Activated naive CD8-positive, alpha-beta T cell (primary cell): ENCODE data around the gene GGNBP2.
A peak's percentile ranks its signal among the peaks of the same experiment; 100 is the strongest.

Experiments used
- H3K27ac Mint-ChIP-seq: one replicate; pipeline ENCODE4 v1.8.0; 2021; ENCODE audit warnings: mixed read lengths
- H3K27me3 Mint-ChIP-seq: one replicate; pipeline ENCODE4 v1.8.0; 2021; ENCODE audit warnings: mixed read lengths
- H3K36me3 Mint-ChIP-seq: one replicate; pipeline ENCODE4 v1.8.0; 2021; ENCODE audit warnings: mixed read lengths
- H3K4me1 Mint-ChIP-seq: one replicate; pipeline ENCODE4 v1.8.0; 2021; ENCODE audit warnings: low read depth, mixed read lengths
- H3K4me3 Mint-ChIP-seq: one replicate; pipeline ENCODE4 v1.8.0; 2021; ENCODE audit warnings: mild to moderate bottlenecking, mixed read lengths
- H3K9me3 Mint-ChIP-seq: one replicate; pipeline ENCODE4 v1.8.0; 2021; ENCODE audit warnings: low read depth, mixed read lengths

The GGNBP2 gene

GRCh38 chr17:36578671-36579070, 34.0 kb downstream of the GGNBP2 start:
- Mint-ChIP-seq H3K4me1 (peaks cover 19% of the 10 kb centered on the region), H3K36me3 (peaks cover 2% of the 10 kb centered on the region), H3K9me3 (no peaks in the 10 kb centered on the region), H3K4me3 (no peak overlapping the region), H3K27me3 (no peaks in the 10 kb centered on the region), H3K27ac (peak overlapping the region; percentile 29)

- H3K4me3 Mint-ChIP-seq, result no peak overlapping the region
- H3K4me1 Mint-ChIP-seq, result peaks cover 2% of the 10 kb centered on the region
- no peak overlapping the region for H3K27ac Mint-ChIP-seq
- H3K27me3 Mint-ChIP-seq, result no peaks in the 10 kb centered on the region
- no peaks in the 10 kb centered on the region for H3K9me3 Mint-ChIP-seq
- peaks cover 2% of the 10 kb centered on the region for H3K36me3 Mint-ChIP-seq
These were observed 39.1 kb downstream of the GGNBP2 start for GRCh38 chr17:36583787-36584186.

GRCh38 chr17:36586138-36586537, 41.4 kb downstream of the GGNBP2 start:
- Mint-ChIP-seq H3K36me3 (no peaks in the 10 kb centered on the region), H3K4me1 (peaks cover 17% of the 10 kb centered on the region), H3K27me3 (no peaks in the 10 kb centered on the region), H3K9me3 (no peaks in the 10 kb centered on the region), H3K27ac (peak overlapping the region; percentile 70), H3K4me3 (no peak overlapping the region)

GRCh38 chr17:36590082-36590481, 45.4 kb downstream of the GGNBP2 start:
- H3K4me1 Mint-ChIP-seq, result peaks cover 34% of the 10 kb centered on the region
- no peaks in the 10 kb centered on the region for H3K27me3 Mint-ChIP-seq
- H3K27ac Mint-ChIP-seq, result peak overlapping the region; percentile 43
- H3K4me3 Mint-ChIP-seq, result no peak overlapping the region
- peaks cover 4% of the 10 kb centered on the region for H3K36me3 Mint-ChIP-seq
- no peaks in the 10 kb centered on the region for H3K9me3 Mint-ChIP-seq

- Mint-ChIP-seq H3K4me3 (peak within 1 kb of the TSS; percentile 80), H3K36me3 (peaks cover 8% of the 10 kb centered on the region), H3K9me3 (no peaks in the 10 kb centered on the region)
These were observed 47.0 kb downstream of the GGNBP2 start, which contains the start of gene DHRS11 for GRCh38 chr17:36591434-36592315. Gene DHRS11 (plus strand): TSS chr17:36591879. CDS start chr17:36592010, 131 bp downstream.

GRCh38 chr17:36592316-36592715, 47.6 kb downstream of the GGNBP2 start:
- Mint-ChIP-seq H3K27ac (no peak overlapping the region), H3K27me3 (no peaks in the 10 kb centered on the region), H3K36me3 (peaks cover 11% of the 10 kb centered on the region), H3K9me3 (no peaks in the 10 kb centered on the region), H3K4me1 (peaks cover 32% of the 10 kb centered on the region), H3K4me3 (peak overlapping the region; percentile 79)

More at GRCh38 chr17:36591434-36592315, 47.0 kb downstream of the GGNBP2 start, which contains the start of gene DHRS11:
- Mint-ChIP-seq H3K27ac (peak within 1 kb of the TSS; percentile 78), H3K4me1 (peaks cover 32% of the 10 kb centered on the region), H3K27me3 (no peaks in the 10 kb centered on the region)

GRCh38 chr17:36592716-36593321, 48.1 kb downstream of the GGNBP2 start:
- Mint-ChIP-seq H3K27ac (no peak overlapping the region), H3K36me3 (peaks cover 13% of the 10 kb centered on the region), H3K9me3 (no peaks in the 10 kb centered on the region), H3K4me1 (peaks cover 32% of the 10 kb centered on the region), H3K4me3 (peak overlapping the region; percentile 79), H3K27me3 (no peaks in the 10 kb centered on the region)

- Mint-ChIP-seq H3K4me3 (no peak overlapping the region), H3K4me1 (peaks cover 32% of the 10 kb centered on the region), H3K9me3 (no peaks in the 10 kb centered on the region), H3K27me3 (no peaks in the 10 kb centered on the region), H3K27ac (no peak overlapping the region), H3K36me3 (peaks cover 13% of the 10 kb centered on the region)
These were observed 49.1 kb downstream of the GGNBP2 start for GRCh38 chr17:36593656-36594316.

GRCh38 chr17:36594626-36595401, 50.1 kb downstream of the GGNBP2 start:
- no peaks in the 10 kb centered on the region for H3K27me3 Mint-ChIP-seq
- no peak overlapping the region for H3K4me3 Mint-ChIP-seq
- peaks cover 28% of the 10 kb centered on the region for H3K4me1 Mint-ChIP-seq

GRCh38 chr17:36597226-36597625, 52.5 kb downstream of the GGNBP2 start:
- Mint-ChIP-seq H3K4me3 (no peak overlapping the region), H3K27ac (no peak overlapping the region), H3K27me3 (no peaks in the 10 kb centered on the region), H3K9me3 (no peaks in the 10 kb centered on the region), H3K36me3 (peaks cover 13% of the 10 kb centered on the region), H3K4me1 (peaks cover 24% of the 10 kb centered on the region)

More at GRCh38 chr17:36594626-36595401, 50.1 kb downstream of the GGNBP2 start:
- Mint-ChIP-seq H3K27ac (no peak overlapping the region), H3K36me3 (peaks cover 13% of the 10 kb centered on the region), H3K9me3 (no peaks in the 10 kb centered on the region)

- Mint-ChIP-seq H3K4me3 (no peak overlapping the region), H3K36me3 (peaks cover 13% of the 10 kb centered on the region), H3K27me3 (no peaks in the 10 kb centered on the region), H3K9me3 (no peaks in the 10 kb centered on the region), H3K4me1 (peaks cover 18% of the 10 kb centered on the region), H3K27ac (no peak overlapping the region)
These were observed 53.4 kb downstream of the GGNBP2 start for GRCh38 chr17:36597866-36598777.

GRCh38 chr17:36598951-36599401, 54.3 kb downstream of the GGNBP2 start:
- H3K4me1 Mint-ChIP-seq, result peaks cover 17% of the 10 kb centered on the region
- H3K27me3 Mint-ChIP-seq, result no peaks in the 10 kb centered on the region
- H3K4me3 Mint-ChIP-seq, result no peak overlapping the region
- peaks cover 13% of the 10 kb centered on the region for H3K36me3 Mint-ChIP-seq
- H3K9me3 Mint-ChIP-seq, result no peaks in the 10 kb centered on the region
- H3K27ac Mint-ChIP-seq, result no peak overlapping the region

- H3K4me3 Mint-ChIP-seq, result peak overlapping the region; percentile 27
- H3K27me3 Mint-ChIP-seq, result no peaks in the 10 kb centered on the region
- H3K9me3 Mint-ChIP-seq, result no peaks in the 10 kb centered on the region
- H3K27ac Mint-ChIP-seq, result no peak overlapping the region
- H3K36me3 Mint-ChIP-seq, result peaks cover 15% of the 10 kb centered on the region
- H3K4me1 Mint-ChIP-seq, result peaks cover 24% of the 10 kb centered on the region
These were observed 55.0 kb downstream of the GGNBP2 start for GRCh38 chr17:36599546-36600250.
